ENCODE data around the gene PFN4. TPM values are rescaled to one million over a fixed set of nuclear protein-coding genes. Genes with fewer than 3 reads are reported as not detected.

The PFN4 gene
- total RNA-seq, 4 donors from 2014 or later = 0.85 to 1.3 TPM; not detected in 2

DNA sequence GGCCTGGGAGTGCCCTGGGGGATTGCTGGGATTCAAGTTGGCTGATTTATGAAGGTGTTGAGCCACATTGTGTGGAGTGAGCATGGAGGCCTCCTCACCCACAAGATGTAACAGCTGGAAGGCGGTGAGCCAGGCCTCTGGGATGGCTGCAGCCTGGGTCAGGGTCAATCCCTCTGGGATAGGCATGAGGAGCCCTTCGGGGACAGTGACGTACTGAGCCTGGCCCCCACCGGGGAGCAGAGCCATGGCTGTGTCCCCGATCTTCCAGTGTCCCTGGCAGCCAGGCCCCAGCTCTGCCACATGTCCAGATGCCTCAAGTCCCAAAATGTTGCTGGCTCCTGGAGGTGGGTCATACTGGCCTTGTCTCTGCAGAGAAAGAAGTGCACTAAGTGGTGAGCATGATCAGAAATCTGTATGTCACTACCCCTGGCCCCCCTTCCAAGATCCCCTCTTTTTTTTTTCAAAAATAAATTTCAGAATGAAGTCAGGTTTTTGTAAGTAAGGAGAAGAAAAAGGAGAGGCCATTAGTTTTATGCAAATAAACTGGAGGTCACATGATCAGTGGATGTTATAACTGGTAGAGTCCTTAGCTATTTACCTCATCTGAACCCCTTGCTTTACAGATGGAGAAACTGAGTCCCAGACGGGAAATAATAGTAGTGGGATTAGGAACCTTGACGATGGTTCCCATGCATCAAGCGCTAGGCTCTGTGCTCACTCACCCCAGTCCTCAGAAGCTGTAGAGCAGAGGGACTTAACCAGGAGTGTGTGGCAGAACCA lies 40.2 kb downstream of the PFN4 start:
- TF ChIP-seq, protein P1, sequence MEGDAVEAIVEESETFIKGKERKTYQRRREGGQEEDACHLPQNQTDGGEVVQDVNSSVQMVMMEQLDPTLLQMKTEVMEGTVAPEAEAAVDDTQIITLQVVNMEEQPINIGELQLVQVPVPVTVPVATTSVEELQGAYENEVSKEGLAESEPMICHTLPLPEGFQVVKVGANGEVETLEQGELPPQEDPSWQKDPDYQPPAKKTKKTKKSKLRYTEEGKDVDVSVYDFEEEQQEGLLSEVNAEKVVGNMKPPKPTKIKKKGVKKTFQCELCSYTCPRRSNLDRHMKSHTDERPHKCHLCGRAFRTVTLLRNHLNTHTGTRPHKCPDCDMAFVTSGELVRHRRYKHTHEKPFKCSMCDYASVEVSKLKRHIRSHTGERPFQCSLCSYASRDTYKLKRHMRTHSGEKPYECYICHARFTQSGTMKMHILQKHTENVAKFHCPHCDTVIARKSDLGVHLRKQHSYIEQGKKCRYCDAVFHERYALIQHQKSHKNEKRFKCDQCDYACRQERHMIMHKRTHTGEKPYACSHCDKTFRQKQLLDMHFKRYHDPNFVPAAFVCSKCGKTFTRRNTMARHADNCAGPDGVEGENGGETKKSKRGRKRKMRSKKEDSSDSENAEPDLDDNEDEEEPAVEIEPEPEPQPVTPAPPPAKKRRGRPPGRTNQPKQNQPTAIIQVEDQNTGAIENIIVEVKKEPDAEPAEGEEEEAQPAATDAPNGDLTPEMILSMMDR (IDR thresholded peaks at IDR 0.05; ENCODE audit: low read depth) = no peak

DNA sequence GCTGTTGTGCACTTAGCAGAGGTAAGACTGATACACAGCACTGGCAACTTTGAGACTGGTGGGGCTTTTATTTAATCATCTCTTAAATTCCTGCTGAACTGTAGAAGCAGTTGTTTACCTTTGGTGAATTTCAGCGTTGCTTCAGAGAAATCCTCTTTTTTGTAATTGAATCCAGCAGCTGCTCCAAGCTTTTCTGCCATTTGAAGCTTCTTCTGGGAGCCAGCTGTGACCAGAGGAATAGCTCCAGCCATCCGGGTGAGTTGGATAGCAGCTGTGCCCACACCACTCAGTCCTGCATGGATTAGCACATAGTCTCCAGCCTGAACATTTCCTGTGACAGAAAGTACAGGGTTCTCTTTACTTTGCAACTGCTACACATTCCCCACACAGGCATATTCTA lies 42.4 kb downstream of the PFN4 start:
- TF ChIP-seq, protein P1 (IDR thresholded peaks at IDR 0.05; ENCODE audit: low read depth) = no peak

DNA sequence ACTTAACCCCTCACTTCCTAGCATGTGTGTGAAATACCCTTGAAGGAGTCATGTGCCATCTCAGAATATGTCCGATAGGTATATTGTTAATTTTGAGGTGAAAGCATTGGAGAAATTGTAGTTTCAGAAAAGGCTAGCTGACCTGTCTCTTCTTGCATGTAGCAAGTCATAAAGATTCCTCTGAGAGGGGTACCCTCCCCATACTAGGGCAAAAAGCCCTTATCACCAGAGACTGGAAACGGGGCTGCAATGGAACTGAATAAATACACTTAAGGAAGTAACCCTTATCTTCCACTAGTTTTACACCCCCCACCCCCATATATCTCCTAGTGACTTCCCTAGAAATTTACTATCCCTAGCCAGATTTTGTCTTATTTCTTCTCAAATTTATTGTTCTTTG lies 45.3 kb downstream of the PFN4 start:
- TF ChIP-seq, protein P1 (IDR thresholded peaks at IDR 0.05; ENCODE audit: low read depth) = no peak

DNA sequence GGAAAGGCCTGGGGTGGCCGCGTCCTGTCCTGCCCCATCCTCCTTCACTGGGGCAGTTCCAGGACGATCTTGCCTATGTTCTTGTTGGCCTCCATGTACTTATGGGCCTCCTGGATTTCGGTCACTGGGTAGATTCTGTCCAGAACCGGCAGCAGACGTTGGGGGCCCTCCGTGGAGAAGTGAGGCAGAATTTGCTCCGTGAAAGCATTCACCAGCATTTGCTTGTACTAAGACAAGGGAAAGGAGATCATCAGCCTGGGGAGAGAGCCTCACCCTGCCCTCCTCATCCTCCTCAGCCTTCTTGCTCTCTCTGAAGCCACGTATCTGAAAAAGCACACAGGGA lies 45.6 kb downstream of the PFN4 start:
- TF ChIP-seq, protein P1 (IDR thresholded peaks at IDR 0.05; ENCODE audit: low read depth) = no peak

DNA sequence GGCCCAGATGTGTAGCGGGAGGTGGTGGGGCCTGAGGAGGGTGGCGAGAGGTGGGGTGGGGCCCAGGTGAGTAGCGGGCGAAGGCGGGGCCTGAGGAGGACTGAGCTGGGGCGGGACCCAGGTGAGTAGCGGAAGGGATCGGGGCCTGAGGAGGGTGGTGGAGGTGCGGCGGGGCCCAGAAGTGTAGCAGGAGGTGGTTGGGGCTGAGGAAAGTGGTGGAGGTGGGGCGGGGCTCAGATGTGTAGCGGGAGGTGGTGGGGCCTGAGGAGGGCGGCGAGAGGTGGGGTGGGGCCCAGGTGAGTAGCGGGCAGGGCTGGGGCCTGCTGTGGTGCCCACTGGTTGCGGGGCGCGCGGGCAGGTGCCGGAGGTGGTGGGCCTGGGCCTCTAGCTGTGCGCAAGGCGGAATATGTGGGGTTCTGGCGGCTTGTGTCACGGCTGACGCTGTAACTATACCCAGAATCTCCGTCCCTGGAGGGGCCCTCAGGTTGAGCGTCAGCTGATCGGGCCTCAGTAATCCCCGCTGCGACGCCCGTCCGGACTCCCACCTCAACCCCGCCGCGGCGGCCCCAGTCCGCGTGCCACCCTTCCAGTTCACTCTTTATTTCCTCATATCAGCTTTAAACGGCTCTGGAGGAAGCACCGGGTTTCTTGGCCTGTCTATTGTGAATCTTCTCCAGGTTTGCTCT lies 46.1 kb downstream of the PFN4 start:
- TF ChIP-seq, protein P1 (IDR thresholded peaks at IDR 0.05; ENCODE audit: low read depth) = no peak

DNA sequence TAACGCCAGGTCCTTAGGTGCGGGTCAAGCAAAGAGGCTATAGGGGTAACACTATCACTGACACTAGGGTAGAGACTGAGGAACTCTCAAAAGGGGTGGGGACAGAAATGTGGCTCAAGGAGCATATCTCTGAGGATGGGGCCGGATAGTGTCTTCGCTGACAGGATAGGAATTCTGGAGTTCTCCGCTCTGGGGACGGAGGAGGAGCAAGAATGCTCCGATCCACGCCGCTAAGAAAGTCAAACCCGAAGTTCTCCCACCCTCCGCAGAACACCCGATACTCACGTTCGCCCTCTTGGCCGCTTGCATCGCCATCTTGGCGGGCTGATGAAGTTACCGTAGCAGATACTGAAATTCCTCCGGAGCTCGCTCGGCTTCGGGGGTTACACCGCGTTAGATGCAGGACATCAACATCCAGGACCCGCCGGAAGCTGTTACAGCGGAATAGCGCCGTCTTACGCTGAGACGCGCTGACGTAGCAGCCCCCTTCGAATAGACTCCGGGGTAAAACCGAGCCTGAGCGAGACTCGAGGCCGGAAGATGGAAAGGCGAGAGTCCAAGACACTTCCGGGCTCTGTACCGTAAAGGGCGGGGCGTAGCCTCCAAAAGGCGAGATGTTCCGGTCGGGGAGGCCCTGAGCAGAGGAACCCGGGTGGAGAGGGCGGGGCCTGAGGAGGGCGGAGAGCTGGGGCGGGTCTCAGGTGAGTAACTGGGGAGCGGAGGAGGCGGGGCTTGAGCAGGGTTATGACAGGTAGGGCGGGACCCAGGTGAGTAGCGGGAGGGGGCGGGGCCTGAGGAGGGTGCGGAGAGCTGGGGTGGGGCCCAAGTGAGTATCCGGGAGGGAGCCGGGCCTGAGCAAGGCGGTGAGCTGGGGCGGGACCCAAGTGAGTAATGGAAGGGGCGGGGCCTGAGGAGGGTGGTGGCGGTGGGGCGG lies 47.0 kb downstream of the PFN4 start, which contains the start of gene SF3B6:
Gene SF3B6, minus strand, starts transcription at position 412 of the 934 bp plus-strand sequence. Its CDS starts 97 bp downstream, at position 315.
- TF ChIP-seq, protein P1 (IDR thresholded peaks at IDR 0.05; ENCODE audit: low read depth) = no peak

All from subcutaneous adipose tissue (tissue), 4 donors.